SK-N-SH (cell line): ENCODE data around the gene GC. TPM values are rescaled to one million over a fixed set of nuclear protein-coding genes. Genes with fewer than 3 reads are reported as not detected.

Experiments
- CTCF ChIA-PET: fragments of 300-600, 350-600 bp; formaldehyde crosslinking; extraction: SDS; loops from one replicate; lab custom pipeline; 2021; lab: Yijun Ruan, JAX
- POLR2A ChIA-PET: fragments of 350-600 bp; sonication (Branson Sonifier 250); formaldehyde crosslinking; extraction: SDS; loops from one replicate; lab custom pipeline; 2020; ENCODE audit warnings: antibody characterized with exemption, inconsistent platforms; lab: Yijun Ruan, JAX
- DNase-seq: peaks from one replicate; pipeline ENCODE4 v3.0.0; 2012
- H2AFZ ChIP-seq: fragments of 200-600 bp; sonication (generic); 2 replicates; pipeline ENCODE4 v1.8.1; 2016; ENCODE audit warnings: antibody characterized with exemption, mild to moderate bottlenecking, low read depth
- H3F3A ChIP-seq: fragments of 200-600 bp; sonication (generic); replicated peaks from 2 replicates; pipeline ENCODE3; 2016; ENCODE audit warnings: antibody characterized with exemption, mild to moderate bottlenecking; ENCODE audit not compliant: insufficient read depth
- H3K27ac ChIP-seq, 2 experiments: fragments of 200-500 bp in 1 of 2; fragments of 200-600 bp in 1 of 2; sonication (Bioruptor generic) in 1 of 2; sonication (generic), shearing (Covaris generic) in 1 of 2; 2 replicates each; pipeline versions ENCODE4 v1.5.1 to v1.6.1; 2014 to 2016; ENCODE audit warnings: low read depth in 2 of 2, inconsistent platforms in 1 of 2, low read length in 1 of 2, mild to moderate bottlenecking in 1 of 2, mixed read lengths in 1 of 2
- H3K27me3 ChIP-seq: fragments of 200-600 bp; sonication (generic), shearing (Covaris generic); 2 replicates; pipeline ENCODE4 v1.6.1; 2016; ENCODE audit warnings: mixed run types; ENCODE audit not compliant: insufficient read depth
- H3K36me3 ChIP-seq, 2 experiments: fragments of 200-500 bp in 1 of 2; fragments of 200-600 bp in 1 of 2; sonication (Bioruptor generic) in 1 of 2; sonication (generic) in 1 of 2; replicated peaks in 1 of 2; 2 replicates each; pipeline versions ENCODE3 to v1.5.1; 2014 to 2016; ENCODE audit warnings: low read length in 1 of 2, mild to moderate bottlenecking in 1 of 2; ENCODE audit not compliant: insufficient read depth in 2 of 2, control insufficient read depth in 1 of 2
- H3K4me1 ChIP-seq, 2 experiments: fragments of 200-500 bp in 1 of 2; fragments of 200-600 bp in 1 of 2; sonication (Bioruptor generic) in 1 of 2; sonication (generic), shearing (Covaris generic) in 1 of 2; 2 replicates each; pipeline versions ENCODE4 v1.5.1 to v1.6.1; 2014 to 2016; ENCODE audit warnings: low read depth in 1 of 2, low read length in 1 of 2, mixed run types in 1 of 2; ENCODE audit not compliant: insufficient read depth in 2 of 2, control insufficient read depth in 1 of 2
- H3K4me2 ChIP-seq: fragments of 200-600 bp; sonication (generic), shearing (Covaris generic); 2 replicates; pipeline ENCODE4 v1.6.1; 2017; ENCODE audit warnings: mixed run types
- H3K4me3 ChIP-seq, 2 experiments: fragments of 200-500 bp in 1 of 2; fragments of 200-600 bp in 1 of 2; sonication (Bioruptor generic) in 1 of 2; sonication (generic), shearing (Covaris generic) in 1 of 2; 2 replicates each; pipeline versions ENCODE4 v1.5.1 to v1.8.1; 2014 to 2016; ENCODE audit warnings: low read depth in 2 of 2, inconsistent platforms in 1 of 2, low read length in 1 of 2, mild to moderate bottlenecking in 1 of 2, mixed read lengths in 1 of 2, moderate library complexity in 1 of 2
- H3K79me2 ChIP-seq: fragments of 200-600 bp; sonication (generic); 2 replicates; pipeline ENCODE4 v1.8.1; 2017; ENCODE audit warnings: mild to moderate bottlenecking; ENCODE audit not compliant: insufficient read depth
- H3K9ac ChIP-seq: fragments of 200-600 bp; sonication (generic); 2 replicates; pipeline ENCODE4 v1.6.1; 2017; ENCODE audit warnings: mixed run types
- H3K9me2 ChIP-seq: fragments of 200-600 bp; sonication (generic); 2 replicates; pipeline ENCODE4 v1.6.1; 2017; ENCODE audit warnings: mixed run types
- H3K9me3 ChIP-seq: fragments of 200-600 bp; sonication (generic); 2 replicates; pipeline ENCODE4 v1.6.1; 2017; ENCODE audit warnings: mixed run types, mild to moderate bottlenecking, moderate library complexity
- H4K20me1 ChIP-seq: fragments of 200-600 bp; sonication (generic); 2 replicates; pipeline ENCODE4 v1.6.1; 2017; ENCODE audit warnings: mild to moderate bottlenecking, mixed run types; ENCODE audit not compliant: insufficient read depth
- ELF1 ChIP-seq: IDR thresholded peaks from 2 replicates; pipeline ENCODE4 v1.4.0; 2012
- FOSL2 ChIP-seq: IDR thresholded peaks from 2 replicates; pipeline ENCODE4 v1.4.0; 2012; ENCODE audit warnings: low read depth, mild to moderate bottlenecking, moderate library complexity, borderline replicate concordance
- NRF1 ChIP-seq: IDR thresholded peaks from 2 replicates; pipeline ENCODE4 v1.6.1; 2012; ENCODE audit warnings: low read depth, mild to moderate bottlenecking, low read length
- RCOR1 ChIP-seq: fragments of 150-350 bp; IDR thresholded peaks from 2 replicates; pipeline ENCODE4 v1.6.1; 2017; ENCODE audit warnings: antibody characterized with exemption, low read length
- YY1 ChIP-seq: IDR thresholded peaks from 2 replicates; pipeline ENCODE4 v1.4.0; 2012; ENCODE audit warnings: low read depth, mild to moderate bottlenecking
- WGBS: methylation state at CpG from one replicate; pipeline ENCODE4 v1.1.6; 2017; ENCODE audit warnings: low lambda C conversion rate; 5-methylcytosine and 5-hydroxymethylcytosine counted together
- polyA plus RNA-seq, 3 experiments: library from polyadenylated mRNA; depleted of rRNA; stranded (reverse); fragments of >200 nt; gene quantifications; 2 replicates each; pipeline ENCODE4 v1.2.3, GENCODE V29; 2012
- TF ChIP-seq, protein P1 (sequence below): fragments of 150-350 bp; IDR thresholded peaks from 2 replicates; pipeline ENCODE4 v1.6.1; 2016; ENCODE audit warnings: mild to moderate bottlenecking, low read depth, low read length
- TF ChIP-seq, protein P2 (sequence below): IDR thresholded peaks from 2 replicates; pipeline ENCODE4 v1.4.0; 2012; ENCODE audit warnings: low read depth
- TF ChIP-seq, protein P3 (sequence below): IDR thresholded peaks from 2 replicates; pipeline ENCODE4 v1.4.0; 2012; ENCODE audit warnings: low read depth, borderline replicate concordance
- TF ChIP-seq, protein P4 (sequence below): fragments of 150-350 bp; IDR thresholded peaks from 2 replicates; pipeline ENCODE4 v1.6.1; 2017; ENCODE audit warnings: antibody characterized with exemption, low read length, low read depth, borderline replicate concordance

GC gene
- polyA plus RNA-seq, 1 of the 3 experiments (the other 2 are of a cell fraction): not detected

DNA sequence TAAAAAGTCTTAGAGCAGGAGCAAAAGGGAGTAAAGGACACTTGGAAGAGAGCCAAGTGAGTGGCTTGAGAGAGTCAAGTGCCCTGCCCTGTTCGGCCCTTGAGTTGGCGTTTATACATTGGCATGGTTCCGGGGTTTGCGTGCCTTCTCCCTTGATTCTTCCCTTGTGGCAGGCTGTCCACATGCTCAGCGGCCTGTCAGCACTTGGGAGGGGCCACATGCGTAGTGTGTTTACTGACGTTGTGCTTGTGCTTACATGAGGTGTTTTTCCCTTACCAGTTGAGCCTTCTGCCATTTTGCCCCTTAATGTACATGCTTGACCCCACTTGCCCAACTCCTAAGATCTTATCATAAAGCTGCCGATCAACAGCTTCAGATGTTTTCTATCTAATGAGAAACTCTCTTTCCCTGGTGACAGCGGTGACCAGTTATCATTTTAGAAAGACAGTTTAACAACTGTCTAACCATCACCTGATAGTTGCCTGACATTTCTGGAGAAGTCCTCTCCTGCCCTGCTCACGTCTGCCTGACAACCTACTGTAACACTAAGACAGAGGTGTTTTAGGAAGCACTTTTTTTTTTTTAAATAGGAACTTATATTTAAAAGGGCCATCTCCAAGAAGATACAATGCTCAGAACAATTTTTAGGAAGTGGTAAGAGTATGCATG lies 49.5 kb upstream of the GC start:
- no peak overlapping the region for H3K27ac ChIP-seq
- H3K9ac ChIP-seq: no peak overlapping the region
- no peak overlapping the region for H2AFZ ChIP-seq
- DNase-seq: no peak
- TF ChIP-seq, protein P1, sequence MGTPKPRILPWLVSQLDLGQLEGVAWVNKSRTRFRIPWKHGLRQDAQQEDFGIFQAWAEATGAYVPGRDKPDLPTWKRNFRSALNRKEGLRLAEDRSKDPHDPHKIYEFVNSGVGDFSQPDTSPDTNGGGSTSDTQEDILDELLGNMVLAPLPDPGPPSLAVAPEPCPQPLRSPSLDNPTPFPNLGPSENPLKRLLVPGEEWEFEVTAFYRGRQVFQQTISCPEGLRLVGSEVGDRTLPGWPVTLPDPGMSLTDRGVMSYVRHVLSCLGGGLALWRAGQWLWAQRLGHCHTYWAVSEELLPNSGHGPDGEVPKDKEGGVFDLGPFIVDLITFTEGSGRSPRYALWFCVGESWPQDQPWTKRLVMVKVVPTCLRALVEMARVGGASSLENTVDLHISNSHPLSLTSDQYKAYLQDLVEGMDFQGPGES: no peak
- TF ChIP-seq, protein P2, sequence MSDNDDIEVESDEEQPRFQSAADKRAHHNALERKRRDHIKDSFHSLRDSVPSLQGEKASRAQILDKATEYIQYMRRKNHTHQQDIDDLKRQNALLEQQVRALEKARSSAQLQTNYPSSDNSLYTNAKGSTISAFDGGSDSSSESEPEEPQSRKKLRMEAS: no peak
- TF ChIP-seq, protein P3, sequence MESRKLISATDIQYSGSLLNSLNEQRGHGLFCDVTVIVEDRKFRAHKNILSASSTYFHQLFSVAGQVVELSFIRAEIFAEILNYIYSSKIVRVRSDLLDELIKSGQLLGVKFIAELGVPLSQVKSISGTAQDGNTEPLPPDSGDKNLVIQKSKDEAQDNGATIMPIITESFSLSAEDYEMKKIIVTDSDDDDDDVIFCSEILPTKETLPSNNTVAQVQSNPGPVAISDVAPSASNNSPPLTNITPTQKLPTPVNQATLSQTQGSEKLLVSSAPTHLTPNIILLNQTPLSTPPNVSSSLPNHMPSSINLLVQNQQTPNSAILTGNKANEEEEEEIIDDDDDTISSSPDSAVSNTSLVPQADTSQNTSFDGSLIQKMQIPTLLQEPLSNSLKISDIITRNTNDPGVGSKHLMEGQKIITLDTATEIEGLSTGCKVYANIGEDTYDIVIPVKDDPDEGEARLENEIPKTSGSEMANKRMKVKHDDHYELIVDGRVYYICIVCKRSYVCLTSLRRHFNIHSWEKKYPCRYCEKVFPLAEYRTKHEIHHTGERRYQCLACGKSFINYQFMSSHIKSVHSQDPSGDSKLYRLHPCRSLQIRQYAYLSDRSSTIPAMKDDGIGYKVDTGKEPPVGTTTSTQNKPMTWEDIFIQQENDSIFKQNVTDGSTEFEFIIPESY: no peak
- TF ChIP-seq, all 33 proteins: peak for 0
- Histone ChIP-seq H3K9me3 (no peaks in the 10 kb centered on the region), H3K27me3 (no peaks in the 10 kb centered on the region), H3K4me1 (no peaks in the 10 kb centered on the region), H3F3A (no peaks in the 10 kb centered on the region), H3K79me2 (no peaks in the 10 kb centered on the region), H3K9me2 (no peaks in the 10 kb centered on the region), H4K20me1 (no peaks in the 10 kb centered on the region), H3K4me2 (no peak overlapping the region), H3K36me3 (no peaks in the 10 kb centered on the region), H3K4me3 (no peak overlapping the region)
- ChIA-PET POLR2A (no interaction called here), CTCF (no interaction called here)
- 8% methylated on average over 10 of the region's 10 CpGs for WGBS

DNA sequence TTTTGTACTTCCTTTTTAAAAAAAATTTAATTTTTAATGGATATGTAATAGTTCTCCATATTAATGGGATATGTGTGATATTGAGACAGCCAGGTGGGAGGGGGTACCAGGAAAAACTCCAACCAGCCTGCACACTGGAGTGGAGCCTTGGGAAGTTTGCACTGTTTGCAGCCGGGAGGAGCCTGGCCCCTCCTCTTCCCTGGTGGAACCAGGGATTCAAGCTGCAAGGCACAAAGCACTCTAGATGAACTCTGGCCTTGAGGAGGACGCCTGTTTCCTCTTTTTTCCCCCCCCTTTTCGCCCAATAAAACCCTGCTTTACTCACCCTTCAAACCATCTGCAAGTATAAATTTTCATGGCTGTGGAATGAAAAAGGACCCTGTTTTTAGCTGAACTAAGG lies 48.2 kb upstream of the GC start:
- no peak for DNase-seq
- Histone ChIP-seq H3K27me3 (no peaks in the 10 kb centered on the region), H3F3A (no peaks in the 10 kb centered on the region), H3K27ac (no peak overlapping the region), H2AFZ (no peak overlapping the region), H3K9ac (no peak overlapping the region), H3K4me2 (no peak overlapping the region), H3K9me2 (no peaks in the 10 kb centered on the region), H4K20me1 (no peaks in the 10 kb centered on the region), H3K4me1 (no peaks in the 10 kb centered on the region), H3K9me3 (no peaks in the 10 kb centered on the region), H3K36me3 (no peaks in the 10 kb centered on the region), H3K4me3 (no peak overlapping the region), H3K79me2 (no peaks in the 10 kb centered on the region)
- WGBS: 5% methylated on average over 3 of the region's 3 CpGs
- ChIA-PET CTCF (no interaction called here), POLR2A (no interaction called here)
- no peak for TF ChIP-seq FOSL2
- TF ChIP-seq RCOR1: no peak
- TF ChIP-seq, protein P4, sequence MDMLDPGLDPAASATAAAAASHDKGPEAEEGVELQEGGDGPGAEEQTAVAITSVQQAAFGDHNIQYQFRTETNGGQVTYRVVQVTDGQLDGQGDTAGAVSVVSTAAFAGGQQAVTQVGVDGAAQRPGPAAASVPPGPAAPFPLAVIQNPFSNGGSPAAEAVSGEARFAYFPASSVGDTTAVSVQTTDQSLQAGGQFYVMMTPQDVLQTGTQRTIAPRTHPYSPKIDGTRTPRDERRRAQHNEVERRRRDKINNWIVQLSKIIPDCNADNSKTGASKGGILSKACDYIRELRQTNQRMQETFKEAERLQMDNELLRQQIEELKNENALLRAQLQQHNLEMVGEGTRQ: no peak
- TF ChIP-seq YY1: no peak
- no peak for TF ChIP-seq ELF1
- TF ChIP-seq NRF1: no peak
